ENCODE data around the gene RALGAPA2. TPM values are rescaled to one million over a fixed set of nuclear protein-coding genes. Genes with fewer than 3 reads are reported as not detected.
A peak's percentile ranks its signal among the peaks of the same experiment; 100 is the strongest.

RALGAPA2 gene
- total and polyA plus RNA-seq, 2 experiments from 2014 or later: 13.1 to 43.4 TPM

GRCh38 chr20:20744170-20744725, 31.8 kb upstream of the RALGAPA2 start (continued):
- TF ChIP-seq REST (IDR thresholded peaks at IDR 0.05; ENCODE audit: unreplicated experiment) (no peak), EZH2phosphoT487 (IDR thresholded peaks at IDR 0.05; ENCODE audit: unreplicated experiment) (no peak), ZNF331 (CRISPR knock-in tag; IDR thresholded peaks at IDR 0.05; ENCODE audit: low read depth) (no peak), STAT1 (IDR thresholded peaks at IDR 0.05; ENCODE audit: unreplicated experiment) (no peak), CTCF (conservative IDR thresholded peaks at IDR 0.05; ENCODE audit: low read depth in 2 of 2) (no peak), ZNF114 (CRISPR knock-in tag; IDR thresholded peaks at IDR 0.05) (no peak), CREB1 (CRISPR knock-in tag; IDR thresholded peaks at IDR 0.05; ENCODE audit: low read depth) (no peak), NANOG (IDR thresholded peaks at IDR 0.05; ENCODE audit: borderline replicate concordance) (no peak), EZH2 (IDR thresholded peaks at IDR 0.05; ENCODE audit: low read depth, unreplicated experiment) (no peak)

- Mint-ChIP-seq H3K9me3 (peaks cover under 1% of the 10 kb centered on the region; the same call in 1 of the 3 replicates), H3K27ac (peak overlapping the region; percentile 92), H3K27me3 (ENCODE audit: insufficient read depth, low read depth, poor library complexity) (no peaks in the 10 kb centered on the region), H3K36me3 (ENCODE audit: low read depth) (no peaks in the 10 kb centered on the region), H3K4me1 (peaks cover 28% of the 10 kb centered on the region), H3K4me3 (peak overlapping the region; percentile 43)
- peak overlapping the region; percentile 86 for H3K27ac ChIP-seq (ENCODE audit: low read depth)
- 0 out of 2 replicates have a peak, but pooled peaks cover 2% of the 10 kb centered on the region for H3F3A ChIP-seq (replicated peaks; ENCODE audit: low read depth)
- peak; percentile 85 for ATAC-seq
- no peaks in the 10 kb centered on the region for H3K36me3 ChIP-seq (ENCODE audit: insufficient read depth)
- H2AFZ ChIP-seq: peak overlapping the region; percentile 95
- peaks cover 17% of the 10 kb centered on the region for H3K4me1 ChIP-seq (ENCODE audit: insufficient read depth)
- H3K27me3 ChIP-seq (ENCODE audit: insufficient read depth): no peaks in the 10 kb centered on the region
- H3K4me2 ChIP-seq: peak overlapping the region; percentile 61
- no peaks in the 10 kb centered on the region for H3K9me2 ChIP-seq (ENCODE audit: insufficient read depth)
- TF ChIP-seq JUNB (IDR thresholded peaks at IDR 0.05; ENCODE audit: unreplicated experiment) (no peak), REST (IDR thresholded peaks at IDR 0.05; ENCODE audit: unreplicated experiment) (no peak), ZNF331 (CRISPR knock-in tag; IDR thresholded peaks at IDR 0.05; ENCODE audit: low read depth) (no peak), NANOG (IDR thresholded peaks at IDR 0.05; ENCODE audit: borderline replicate concordance) (no peak), CREB1 (CRISPR knock-in tag; IDR thresholded peaks at IDR 0.05; ENCODE audit: low read depth) (0 out of 2 replicates have a peak, but pooled peaks have one; percentile 34), ZNF114 (CRISPR knock-in tag; IDR thresholded peaks at IDR 0.05) (no peak)
- no peaks in the 10 kb centered on the region for H4K20me1 ChIP-seq (replicated peaks; ENCODE audit: insufficient read depth)
- DNase-seq (ENCODE audit: low spot score): peak; percentile 71
- no peaks in the 10 kb centered on the region for H3K79me2 ChIP-seq (replicated peaks; ENCODE audit: insufficient read depth)
- 0 out of 2 replicates have a peak overlapping the region, but pooled peaks have one; percentile 7 for H3K4me3 ChIP-seq
Measured at GRCh38 chr20:20743511-20744169, 31.2 kb upstream of the RALGAPA2 start.
